Mammary epithelial cell (primary cell): Measurements from ENCODE around the gene SLC45A2.

Source experiments
- EZH2 ChIP-seq: IDR thresholded peaks from 2 replicates; pipeline ENCODE4 v1.6.1; 2012; ENCODE audit warnings: low read length, inconsistent platforms, borderline replicate concordance
- TF ChIP-seq, protein P1 (sequence below), 2 donors: IDR thresholded peaks in 1 of 2; conservative IDR thresholded peaks in 1 of 2; 2 replicates each; pipeline ENCODE4 v1.5.1; 2011 to 2012; ENCODE audit warnings: inconsistent platforms in 2 of 2, low read length in 2 of 2, mild to moderate bottlenecking in 2 of 2, control low read depth in 1 of 2, low read depth in 1 of 2; ENCODE audit not compliant: insufficient read depth in 1 of 2; ENCODE audit errors: extremely low read depth in 1 of 2

DNA sequence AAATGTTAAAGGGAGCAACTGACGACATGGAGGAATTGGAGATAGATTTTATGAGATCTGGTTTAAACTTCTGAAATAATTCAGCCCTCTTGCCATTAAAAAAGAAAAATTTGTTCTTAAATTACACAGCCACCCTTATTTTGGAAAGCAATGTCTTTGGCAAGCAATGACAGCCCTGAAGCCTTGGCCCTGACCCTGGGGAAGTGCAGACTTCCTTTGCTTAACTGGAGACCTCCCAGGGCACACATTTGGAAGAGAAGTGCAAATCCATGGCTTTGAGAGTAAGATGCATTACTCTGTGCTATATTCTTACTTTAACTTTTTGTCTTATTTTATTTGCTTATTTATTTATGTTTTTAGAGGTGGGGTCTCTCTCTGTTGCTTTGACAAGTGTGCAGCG lies 26.3 kb downstream of the SLC45A2 start:
- TF ChIP-seq, protein P1, sequence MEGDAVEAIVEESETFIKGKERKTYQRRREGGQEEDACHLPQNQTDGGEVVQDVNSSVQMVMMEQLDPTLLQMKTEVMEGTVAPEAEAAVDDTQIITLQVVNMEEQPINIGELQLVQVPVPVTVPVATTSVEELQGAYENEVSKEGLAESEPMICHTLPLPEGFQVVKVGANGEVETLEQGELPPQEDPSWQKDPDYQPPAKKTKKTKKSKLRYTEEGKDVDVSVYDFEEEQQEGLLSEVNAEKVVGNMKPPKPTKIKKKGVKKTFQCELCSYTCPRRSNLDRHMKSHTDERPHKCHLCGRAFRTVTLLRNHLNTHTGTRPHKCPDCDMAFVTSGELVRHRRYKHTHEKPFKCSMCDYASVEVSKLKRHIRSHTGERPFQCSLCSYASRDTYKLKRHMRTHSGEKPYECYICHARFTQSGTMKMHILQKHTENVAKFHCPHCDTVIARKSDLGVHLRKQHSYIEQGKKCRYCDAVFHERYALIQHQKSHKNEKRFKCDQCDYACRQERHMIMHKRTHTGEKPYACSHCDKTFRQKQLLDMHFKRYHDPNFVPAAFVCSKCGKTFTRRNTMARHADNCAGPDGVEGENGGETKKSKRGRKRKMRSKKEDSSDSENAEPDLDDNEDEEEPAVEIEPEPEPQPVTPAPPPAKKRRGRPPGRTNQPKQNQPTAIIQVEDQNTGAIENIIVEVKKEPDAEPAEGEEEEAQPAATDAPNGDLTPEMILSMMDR (conservative IDR thresholded peaks at IDR 0.05 in 1 of 2, IDR thresholded peaks at IDR 0.05 in 1 of 2; ENCODE audit: extremely low read depth in 1 of 2, insufficient read depth in 1 of 2, low read depth in 1 of 2, low read length in 2 of 2), result no peak
- no peak for TF ChIP-seq EZH2
